GM18867 (cell line): Measurements from ENCODE around the gene GNG8.

Source experiments
- ATAC-seq: cut with Tn5 transposase; IDR thresholded peaks from one replicate; pipeline ENCODE4 v1.9.1; 2021; ENCODE audit warnings: mild to moderate bottlenecking, moderate library complexity; ENCODE audit not compliant: unreplicated experiment

GNG8 gene

DNA sequence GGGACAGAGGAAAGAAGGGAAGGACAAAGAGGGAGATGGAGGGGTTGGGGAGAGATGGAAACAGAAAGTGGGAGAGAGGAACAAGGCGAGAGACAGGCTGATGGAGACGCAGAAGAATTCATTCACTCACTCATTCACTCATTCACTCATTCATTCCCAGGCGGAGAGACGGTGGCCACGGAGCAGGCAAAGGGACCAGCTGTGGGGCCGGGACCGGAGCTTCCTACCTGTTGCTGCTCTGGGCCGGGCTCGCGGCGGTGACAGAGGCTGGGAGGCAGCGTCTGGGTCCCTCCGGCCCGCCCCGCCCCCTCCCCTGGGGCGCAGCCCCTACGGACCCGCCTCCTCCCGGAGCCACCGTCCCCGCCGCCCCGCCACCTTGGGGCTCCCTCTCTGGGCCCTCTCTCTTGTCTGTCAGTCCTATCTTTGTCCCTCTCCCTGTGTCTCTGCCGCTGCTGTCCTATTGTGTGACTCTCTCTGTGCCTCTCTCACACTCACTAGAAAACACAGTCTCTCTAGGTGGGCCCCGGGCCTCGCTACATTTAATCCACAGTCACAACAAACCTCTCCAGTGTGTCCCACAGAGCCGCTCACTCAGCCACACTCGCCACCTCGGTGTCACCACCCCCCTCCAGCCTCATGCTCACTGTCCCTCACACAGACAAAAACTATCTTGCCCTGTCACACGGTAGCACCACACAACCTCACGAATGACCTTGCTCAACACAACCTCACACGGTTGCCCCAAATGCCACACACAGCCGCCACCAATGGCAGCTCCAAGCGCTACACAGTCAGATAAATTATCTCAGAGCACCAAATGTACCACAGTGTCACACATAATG, at the start of gene GNG8:
TSS of gene GNG8 (minus strand) at position 283 of the 842 bp plus-strand sequence. CDS start 1,520 bp downstream, outside the sequence.
- no peak for ATAC-seq

DNA sequence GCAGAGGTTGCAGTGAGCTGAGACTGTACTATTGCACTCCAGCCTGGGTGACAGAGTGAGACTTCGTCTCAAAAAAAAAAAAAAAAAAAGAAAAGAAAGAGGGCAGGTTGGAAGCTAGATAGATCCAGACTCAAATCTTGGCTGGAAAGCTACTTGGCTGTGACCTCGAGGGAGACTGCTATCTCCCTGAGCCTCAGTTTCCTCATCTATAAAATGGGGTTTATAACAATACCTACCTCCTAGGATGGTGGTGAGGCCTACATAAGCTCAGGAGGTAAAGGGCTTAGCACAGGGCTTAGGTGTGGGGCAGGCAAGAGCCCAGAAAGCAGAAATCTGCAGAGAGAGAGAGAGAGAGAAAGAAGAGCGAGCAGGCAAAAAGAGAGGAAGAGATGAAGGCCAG, 49.2 kb upstream of the GNG8 start:
- no peak for ATAC-seq

DNA sequence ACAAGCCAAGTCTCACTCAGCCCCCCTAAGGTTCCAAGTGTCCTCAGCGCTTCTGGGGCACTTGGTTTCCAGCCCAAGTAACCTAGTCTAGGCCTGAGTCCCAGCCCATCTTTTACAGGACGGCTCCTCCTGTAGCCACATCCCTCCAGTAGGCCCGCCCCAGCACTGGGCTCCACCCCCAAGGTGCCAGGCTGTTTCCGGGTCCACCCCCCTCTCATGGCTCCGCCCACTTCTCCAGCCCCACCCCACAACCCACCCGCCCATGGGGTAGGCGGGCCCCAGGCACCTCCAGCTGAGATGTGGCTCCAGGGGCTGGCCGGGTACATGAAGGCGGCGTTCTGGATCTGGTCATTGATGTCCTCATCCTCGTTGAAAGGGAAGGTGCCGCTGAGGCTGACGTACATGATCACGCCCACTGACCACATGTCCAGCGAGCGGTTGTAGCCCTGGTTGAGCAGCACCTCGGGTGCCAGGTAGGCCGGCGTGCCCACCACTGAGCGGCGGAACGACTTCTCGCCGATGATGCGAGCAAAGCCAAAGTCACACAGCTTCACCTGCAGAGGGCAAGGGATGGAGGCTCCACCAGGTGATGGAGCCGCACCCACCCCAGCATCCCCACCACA, 42.2 kb upstream of the GNG8 start:
- ATAC-seq = no peak

DNA sequence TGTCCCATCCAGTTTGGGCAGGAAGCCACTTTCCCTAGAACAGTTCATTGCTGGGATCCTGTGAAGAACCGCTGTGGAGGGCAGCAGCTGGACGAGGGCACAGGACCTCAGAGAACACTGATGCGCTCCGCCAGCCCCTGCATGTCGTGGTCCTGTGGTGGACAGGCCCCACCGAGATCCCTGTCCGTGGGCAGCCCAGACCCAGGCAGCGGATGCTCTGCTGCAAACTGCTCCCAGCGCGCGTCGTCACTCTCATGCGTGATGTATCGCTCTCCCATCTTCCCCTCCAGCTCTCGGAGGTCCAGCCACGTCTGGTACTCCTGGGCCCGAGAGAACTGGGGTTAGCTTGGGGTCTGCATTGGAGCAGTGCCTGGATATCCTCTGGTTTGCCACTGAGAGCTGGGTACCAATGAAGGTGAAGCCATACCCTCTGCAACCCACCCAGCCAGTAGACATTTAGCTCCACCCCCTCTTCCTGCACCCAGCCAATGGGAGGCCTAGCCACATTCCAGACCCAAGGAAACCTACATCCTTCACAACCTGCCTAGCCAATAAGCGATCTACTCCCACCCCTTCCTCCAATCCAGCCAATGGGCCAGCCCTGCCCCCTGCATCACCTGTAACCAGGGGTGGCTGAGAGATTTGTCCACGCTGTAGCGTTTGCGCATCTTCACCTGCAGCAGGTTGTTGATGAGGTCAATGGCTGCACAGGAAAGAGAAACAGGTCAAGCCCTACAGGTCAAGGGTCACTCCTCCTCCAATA, 38.6 kb upstream of the GNG8 start:
- ATAC-seq = no peak

DNA sequence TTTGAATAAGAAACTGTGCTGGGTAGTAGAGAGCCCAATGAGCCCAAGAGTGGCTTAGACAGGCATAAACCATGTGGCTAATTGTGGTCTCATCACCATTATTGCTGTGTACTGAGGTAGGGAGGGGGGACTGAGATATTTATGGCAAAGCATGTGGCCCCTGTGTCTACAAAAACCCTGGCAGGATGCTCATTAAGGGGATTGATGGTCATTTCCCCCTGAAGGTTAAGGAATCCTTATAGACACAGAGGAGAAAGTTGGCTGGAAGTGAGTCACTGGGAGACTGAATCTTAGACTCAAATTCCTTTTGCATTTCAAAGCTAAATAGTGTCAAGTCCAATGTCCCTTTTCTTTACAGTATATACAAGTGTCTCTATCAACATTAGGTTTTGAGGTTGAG, 34.8 kb upstream of the GNG8 start:
- ATAC-seq = no peak

DNA sequence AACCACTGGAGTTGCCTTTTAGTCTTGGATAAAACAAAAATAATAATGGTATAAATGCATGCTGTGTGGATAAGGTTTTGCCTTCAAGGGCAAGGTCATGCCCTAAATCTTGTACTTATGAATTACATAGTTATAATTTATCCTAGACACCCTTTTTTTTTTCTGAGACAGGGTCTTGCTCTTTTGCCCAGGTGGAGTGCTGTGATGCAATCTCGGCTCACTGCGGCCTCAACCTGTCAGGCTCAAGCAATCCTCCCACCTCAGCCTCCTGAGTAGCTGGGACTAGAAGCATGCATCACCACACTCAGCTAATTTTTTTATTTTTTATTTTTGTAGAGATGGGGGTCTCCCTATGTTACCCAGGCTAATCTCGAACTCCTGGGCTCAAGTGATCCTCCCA, 32.7 kb upstream of the GNG8 start:
- no peak for ATAC-seq

DNA sequence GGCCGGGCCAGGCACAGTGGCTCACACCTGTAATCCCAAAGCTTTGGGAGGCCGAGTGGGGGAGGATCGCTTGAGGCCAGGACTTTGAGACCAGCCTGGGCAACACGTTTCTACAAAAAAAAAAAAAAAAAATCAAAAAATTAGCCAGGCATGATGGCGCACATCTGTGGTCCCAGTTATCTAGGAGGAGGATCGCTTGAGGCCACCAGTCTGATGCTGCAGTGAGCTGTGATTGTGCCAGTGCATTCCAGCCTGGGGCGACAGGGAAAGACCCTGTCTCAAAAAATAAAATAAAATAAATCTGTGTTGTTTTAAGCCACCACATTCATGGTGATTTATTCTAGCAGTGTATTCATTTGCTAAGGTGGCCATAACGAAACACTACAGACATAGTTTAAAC, 29.1 kb upstream of the GNG8 start:
- ATAC-seq = no peak

- ATAC-seq = peak; percentile 26
Measured at GRCh38 chr19:46661735-46662592, 26.0 kb upstream of the GNG8 start.

DNA sequence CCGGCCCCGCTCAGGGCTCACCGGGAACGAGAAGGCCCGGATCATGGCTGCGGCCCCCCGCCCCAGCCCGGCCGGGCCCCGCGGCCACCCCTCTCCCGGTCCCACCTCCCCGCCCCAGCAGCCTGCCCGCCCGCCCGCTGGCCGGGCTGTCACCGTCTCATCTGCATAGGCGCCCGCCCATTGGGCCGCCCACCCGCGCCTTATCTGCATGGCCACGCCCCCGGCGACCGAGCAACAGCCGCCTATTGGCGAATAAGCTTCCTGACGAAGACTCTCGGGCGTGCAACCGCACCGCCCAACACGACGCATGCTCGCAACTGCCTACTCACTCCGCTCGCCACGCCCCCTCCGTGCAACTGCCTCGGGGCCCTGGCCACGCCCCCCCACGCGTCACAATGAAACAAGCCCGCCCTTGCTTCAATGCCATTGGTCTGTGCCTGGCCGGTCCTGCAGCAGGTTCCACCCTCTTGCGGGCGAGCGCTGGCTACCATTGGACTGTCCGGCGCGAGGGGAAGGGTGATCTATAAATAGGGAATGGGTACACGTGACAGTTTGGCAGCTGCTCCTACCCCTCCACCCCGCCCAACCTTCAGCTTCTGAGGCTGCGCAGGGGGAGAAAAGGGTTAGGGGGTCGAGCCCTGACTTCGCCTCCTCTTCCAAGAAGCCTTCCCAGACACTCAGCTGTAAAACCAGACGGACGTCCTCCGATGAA, 25.2 kb upstream of the GNG8 start, which contains the start of gene DACT3:
TSS of gene DACT3 (minus strand) at position 163 of the 712 bp plus-strand sequence. CDS start at position 45, 118 bp downstream.
- ATAC-seq = peak; percentile 88

DNA sequence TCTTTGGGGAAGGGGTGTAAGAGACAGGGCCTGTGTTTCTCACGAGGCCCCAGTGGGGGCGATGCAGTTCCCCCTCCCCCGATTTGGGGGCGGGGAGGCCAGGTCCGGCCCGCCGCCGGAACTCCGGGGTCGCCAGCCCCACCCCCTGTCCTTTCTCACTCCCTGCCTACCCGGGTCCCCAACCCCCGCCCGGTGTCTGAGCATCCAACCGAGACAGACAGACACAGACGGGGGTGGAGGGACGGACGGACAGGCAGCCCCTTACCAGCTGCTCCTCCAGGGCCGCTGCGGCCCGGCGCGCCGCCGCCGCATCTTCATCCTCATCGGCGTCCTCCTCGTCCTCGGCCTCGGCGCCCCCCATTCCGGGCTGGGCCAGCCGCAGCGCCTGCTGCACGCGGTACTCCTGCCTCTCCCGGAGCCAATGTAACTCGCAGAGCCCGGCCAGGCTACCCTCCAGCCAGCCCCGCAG, 24.6 kb upstream of the GNG8 start:
- no peak for ATAC-seq

- no peak for ATAC-seq
Measured at GRCh38 chr19:46660008-46660517, 24.1 kb upstream of the GNG8 start.

GRCh38 chr19:46659151-46660007, 23.4 kb upstream of the GNG8 start:
- no peak for ATAC-seq

DNA sequence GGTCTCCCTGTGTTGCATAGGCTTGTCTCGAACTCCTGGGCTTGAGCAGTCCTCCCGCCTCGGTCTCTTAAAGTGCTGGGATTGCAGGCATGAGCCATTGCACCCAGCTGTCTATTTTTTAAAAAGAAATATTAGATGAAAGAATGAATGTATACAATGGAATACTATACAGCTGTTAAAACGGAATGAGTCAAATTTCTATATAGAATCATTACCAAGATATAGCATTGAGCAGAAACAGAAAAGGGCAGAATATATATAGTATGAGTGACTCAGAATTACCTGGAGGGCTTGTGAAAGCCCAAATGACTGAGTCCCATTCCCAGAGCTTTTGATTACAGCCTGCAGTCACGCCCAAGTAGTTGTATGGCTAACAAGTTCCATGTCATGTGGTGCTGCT, 20.5 kb upstream of the GNG8 start:
- no peak for ATAC-seq

DNA sequence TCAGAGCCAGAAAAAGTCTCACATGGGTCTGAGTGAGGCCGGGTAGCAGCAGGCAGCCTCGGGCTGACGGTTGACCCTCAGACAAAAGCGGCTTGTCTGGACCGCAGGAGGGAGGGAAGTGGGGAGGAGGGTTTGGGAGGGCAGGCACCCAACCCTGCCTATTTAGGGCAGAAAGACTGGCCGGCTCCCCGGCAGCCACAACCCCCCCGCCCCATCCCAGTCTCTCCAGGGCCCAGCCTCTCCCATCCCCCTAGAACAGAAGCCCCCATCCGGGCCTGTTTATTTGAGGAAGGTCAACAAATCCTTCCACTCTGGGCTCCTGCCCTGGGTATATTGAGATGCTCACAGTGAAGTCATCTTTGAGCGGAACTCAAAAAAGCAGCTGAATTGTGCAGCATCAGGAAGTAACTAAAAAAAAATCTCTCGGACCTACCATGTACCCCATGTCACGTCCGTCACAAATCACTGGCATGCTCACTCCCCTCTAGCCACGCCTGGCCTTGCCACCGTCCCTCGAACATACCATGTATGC, 18.7 kb upstream of the GNG8 start:
- no peak for ATAC-seq

GRCh38 chr19:46650445-46650844, 14.4 kb upstream of the GNG8 start:
- no peak for ATAC-seq

DNA sequence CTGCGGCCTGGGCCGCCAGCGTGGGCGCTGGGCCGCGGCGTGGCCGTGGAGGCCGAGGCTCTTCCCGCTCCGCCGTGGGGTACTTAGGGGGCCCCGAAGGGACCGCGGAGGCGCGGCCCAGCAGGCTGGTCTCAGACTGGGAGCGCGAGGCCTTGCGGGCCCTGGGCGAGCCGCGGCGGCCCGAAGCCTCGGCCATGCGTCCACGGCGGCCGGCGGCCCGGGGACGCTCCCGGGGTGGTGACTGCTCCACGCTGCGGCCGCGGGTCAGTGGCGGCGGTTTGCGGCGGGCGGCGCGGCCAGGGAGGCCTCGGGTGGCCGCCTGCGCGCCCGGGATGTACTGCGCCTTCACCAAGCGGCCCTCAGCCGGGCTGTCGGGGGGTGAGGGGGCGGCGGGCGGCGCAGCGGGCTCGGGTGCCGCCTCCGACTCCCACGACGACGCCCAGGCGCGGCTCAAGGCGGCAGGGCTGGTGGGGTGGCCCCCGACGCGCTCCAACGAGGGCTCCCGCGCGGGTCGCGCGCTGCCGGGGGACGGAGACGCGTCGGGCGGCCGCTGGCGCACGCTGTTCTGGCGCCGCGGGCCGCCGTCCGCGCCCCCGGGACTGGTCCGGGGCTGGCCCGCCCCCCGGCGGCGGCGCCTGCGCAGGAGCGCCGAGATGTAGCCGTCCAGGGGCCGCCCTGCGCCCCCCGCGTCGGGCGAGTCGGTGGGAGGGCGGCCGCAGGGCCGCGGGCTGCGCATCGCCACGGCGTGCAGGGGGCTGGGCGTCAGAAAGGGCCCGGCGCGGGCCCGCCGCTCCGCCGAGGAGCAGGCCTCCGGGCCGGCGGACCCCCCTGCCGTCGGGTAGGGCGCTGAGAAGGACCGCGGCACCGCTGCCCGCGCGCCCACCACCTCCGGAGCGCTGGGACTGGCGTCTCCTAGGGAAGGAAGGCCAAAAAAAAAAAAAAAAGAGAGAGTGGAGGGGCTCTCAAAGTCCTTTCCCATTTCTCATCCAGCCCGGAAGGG, 13.3 kb upstream of the GNG8 start:
- no peak for ATAC-seq
